KMS-11 (cell line): ENCODE data around the gene MGST2.

Experiments
- H2AFZ ChIP-seq: fragments of 200-600 bp; sonication (generic); 2 replicates; pipeline ENCODE4 v1.6.1; 2016; ENCODE audit warnings: antibody characterized with exemption, mixed run types, low read depth
- H3K27ac ChIP-seq: fragments of 200-600 bp; sonication (generic); 2 replicates; pipeline ENCODE4 v1.6.1; 2016; ENCODE audit warnings: mild to moderate bottlenecking, mixed run types
- H3K27me3 ChIP-seq: fragments of 200-600 bp; sonication (generic); 2 replicates; pipeline ENCODE4 v1.6.1; 2017; ENCODE audit warnings: mild to moderate bottlenecking, low read depth, mixed run types, moderate library complexity; ENCODE audit not compliant: insufficient read depth
- H3K36me3 ChIP-seq: fragments of 200-600 bp; sonication (generic); 2 replicates; pipeline ENCODE4 v1.6.1; 2017; ENCODE audit warnings: mild to moderate bottlenecking, mixed run types; ENCODE audit not compliant: insufficient read depth
- H3K4me1 ChIP-seq: fragments of 200-600 bp; sonication (generic); 2 replicates; pipeline ENCODE4 v1.6.1; 2016; ENCODE audit warnings: mild to moderate bottlenecking, low read depth, mixed run types; ENCODE audit not compliant: poor library complexity, severe bottlenecking
- H3K4me2 ChIP-seq: fragments of 200-600 bp; sonication (generic); 2 replicates; pipeline ENCODE4 v1.7.0; 2016; ENCODE audit warnings: mild to moderate bottlenecking, mixed run types
- H3K4me3 ChIP-seq: fragments of 200-600 bp; sonication (generic); IDR thresholded peaks from 2 replicates; pipeline ENCODE4 v1.6.1; 2017; ENCODE audit warnings: low read depth, low read length, mixed read lengths; ENCODE audit not compliant: insufficient read depth
- H3K79me2 ChIP-seq: fragments of 200-600 bp; sonication (generic); 2 replicates; pipeline ENCODE4 v1.6.1; 2016; ENCODE audit warnings: low read depth, mixed run types; ENCODE audit not compliant: insufficient read depth
- H3K9ac ChIP-seq: fragments of 200-600 bp; sonication (generic); 2 replicates; pipeline ENCODE4 v1.6.1; 2016; ENCODE audit warnings: mild to moderate bottlenecking, mixed run types
- H4K20me1 ChIP-seq: fragments of 200-600 bp; sonication (generic); 2 replicates; pipeline ENCODE4 v1.6.1; 2016; ENCODE audit warnings: mild to moderate bottlenecking, mixed run types; ENCODE audit not compliant: insufficient read depth
- CTCF ChIP-seq: fragments of 200-600 bp; sonication (generic); conservative IDR thresholded peaks from 2 replicates; pipeline ENCODE4 v1.6.1; 2017; ENCODE audit warnings: low read depth, mild to moderate bottlenecking, antibody characterized with exemption, low read length, moderate library complexity, mixed read lengths

Gene MGST2

GRCh38 chr4:139732991-139733570 is 67.5 kb downstream of the MGST2 start:
- no peaks in the 10 kb centered on the region for H4K20me1 ChIP-seq
- H3K79me2 ChIP-seq = no peaks in the 10 kb centered on the region
- no peaks in the 10 kb centered on the region for H3K36me3 ChIP-seq
- no peak overlapping the region for H3K4me2 ChIP-seq
- TF ChIP-seq CTCF = no peak
- no peak overlapping the region for H3K4me3 ChIP-seq
- H2AFZ ChIP-seq = no peak overlapping the region
- peaks cover 29% of the 10 kb centered on the region for H3K4me1 ChIP-seq
- H3K9ac ChIP-seq = no peak overlapping the region
- no peaks in the 10 kb centered on the region for H3K27me3 ChIP-seq
- H3K27ac ChIP-seq = no peak overlapping the region

- peak overlapping the region; percentile 26 for H3K27ac ChIP-seq
- H3K36me3 ChIP-seq = no peaks in the 10 kb centered on the region
- TF ChIP-seq CTCF = no peak
- no peaks in the 10 kb centered on the region for H3K79me2 ChIP-seq
- H2AFZ ChIP-seq = peak overlapping the region; percentile 97
- H3K4me1 ChIP-seq = peaks cover 29% of the 10 kb centered on the region
- H3K9ac ChIP-seq = peak overlapping the region; percentile 56
- H3K27me3 ChIP-seq = no peaks in the 10 kb centered on the region
- H4K20me1 ChIP-seq = no peaks in the 10 kb centered on the region
- no peak overlapping the region for H3K4me3 ChIP-seq
- peak overlapping the region; percentile 100 for H3K4me2 ChIP-seq
Measured at GRCh38 chr4:139734201-139734874, 68.7 kb downstream of the MGST2 start.

GRCh38 chr4:139734875-139735380 is 69.3 kb downstream of the MGST2 start:
- Histone ChIP-seq H3K4me2 (peak overlapping the region; percentile 100), H3K4me1 (peaks cover 31% of the 10 kb centered on the region), H3K27me3 (no peaks in the 10 kb centered on the region), H2AFZ (peak overlapping the region; percentile 97), H3K79me2 (no peaks in the 10 kb centered on the region), H3K36me3 (no peaks in the 10 kb centered on the region), H4K20me1 (no peaks in the 10 kb centered on the region), H3K9ac (peak overlapping the region; percentile 56), H3K4me3 (no peak overlapping the region), H3K27ac (peak overlapping the region; percentile 26)
- peak; percentile 69 for TF ChIP-seq CTCF

GRCh38 chr4:139735381-139736273 is 70.0 kb downstream of the MGST2 start:
- no peaks in the 10 kb centered on the region for H4K20me1 ChIP-seq
- peak overlapping the region; percentile 97 for H2AFZ ChIP-seq
- peak overlapping the region; percentile 100; the same call in 1 of the 2 replicates for H3K4me2 ChIP-seq
- H3K79me2 ChIP-seq = no peaks in the 10 kb centered on the region
- no peak for TF ChIP-seq CTCF
- H3K36me3 ChIP-seq = no peaks in the 10 kb centered on the region
- peaks cover 38% of the 10 kb centered on the region for H3K4me1 ChIP-seq
- no peak overlapping the region for H3K4me3 ChIP-seq
- no peaks in the 10 kb centered on the region for H3K27me3 ChIP-seq
- no peak overlapping the region for H3K27ac ChIP-seq
- 0 out of 2 replicates have a peak overlapping the region, but pooled peaks have one; percentile 56 for H3K9ac ChIP-seq
